ENCODE measurements around the gene SLC9A5.

The SLC9A5 gene

GRCh38 chr16:67209565-67209964, 39.2 kb upstream of the SLC9A5 start:
- Mint-ChIP-seq H3K4me3 (no peak overlapping the region), H3K4me1 (ENCODE audit: low read depth) (no peaks in the 10 kb centered on the region), H3K27ac (no peak overlapping the region), H3K27me3 (no peaks in the 10 kb centered on the region), H3K36me3 (ENCODE audit: low read depth) (peaks cover 15% of the 10 kb centered on the region), H3K9me3 (no peaks in the 10 kb centered on the region)
- no peak for DNase-seq

GRCh38 chr16:67210069-67210937, 38.5 kb upstream of the SLC9A5 start:
- peak overlapping the region; percentile 35 for H3K27ac Mint-ChIP-seq
- no peaks in the 10 kb centered on the region for H3K27me3 Mint-ChIP-seq
- H3K9me3 Mint-ChIP-seq, result no peaks in the 10 kb centered on the region
- no peaks in the 10 kb centered on the region for H3K4me1 Mint-ChIP-seq (ENCODE audit: low read depth)
- peaks cover 13% of the 10 kb centered on the region for H3K36me3 Mint-ChIP-seq (ENCODE audit: low read depth)
- DNase-seq, result no peak
- no peak overlapping the region for H3K4me3 Mint-ChIP-seq

GRCh38 chr16:67211674-67212073, 37.1 kb upstream of the SLC9A5 start:
- Mint-ChIP-seq H3K36me3 (ENCODE audit: low read depth) (peaks cover 3% of the 10 kb centered on the region), H3K4me3 (no peak overlapping the region), H3K4me1 (ENCODE audit: low read depth) (no peaks in the 10 kb centered on the region), H3K9me3 (no peaks in the 10 kb centered on the region), H3K27ac (no peak overlapping the region), H3K27me3 (no peaks in the 10 kb centered on the region)
- no peak for DNase-seq

- DNase-seq, result no peak
- Mint-ChIP-seq H3K9me3 (no peaks in the 10 kb centered on the region), H3K27ac (no peak overlapping the region), H3K4me3 (no peak overlapping the region), H3K4me1 (ENCODE audit: low read depth) (no peaks in the 10 kb centered on the region), H3K36me3 (ENCODE audit: low read depth) (peaks cover 2% of the 10 kb centered on the region), H3K27me3 (no peaks in the 10 kb centered on the region)
These were observed 36.0 kb upstream of the SLC9A5 start for GRCh38 chr16:67212766-67213165.

DNA sequence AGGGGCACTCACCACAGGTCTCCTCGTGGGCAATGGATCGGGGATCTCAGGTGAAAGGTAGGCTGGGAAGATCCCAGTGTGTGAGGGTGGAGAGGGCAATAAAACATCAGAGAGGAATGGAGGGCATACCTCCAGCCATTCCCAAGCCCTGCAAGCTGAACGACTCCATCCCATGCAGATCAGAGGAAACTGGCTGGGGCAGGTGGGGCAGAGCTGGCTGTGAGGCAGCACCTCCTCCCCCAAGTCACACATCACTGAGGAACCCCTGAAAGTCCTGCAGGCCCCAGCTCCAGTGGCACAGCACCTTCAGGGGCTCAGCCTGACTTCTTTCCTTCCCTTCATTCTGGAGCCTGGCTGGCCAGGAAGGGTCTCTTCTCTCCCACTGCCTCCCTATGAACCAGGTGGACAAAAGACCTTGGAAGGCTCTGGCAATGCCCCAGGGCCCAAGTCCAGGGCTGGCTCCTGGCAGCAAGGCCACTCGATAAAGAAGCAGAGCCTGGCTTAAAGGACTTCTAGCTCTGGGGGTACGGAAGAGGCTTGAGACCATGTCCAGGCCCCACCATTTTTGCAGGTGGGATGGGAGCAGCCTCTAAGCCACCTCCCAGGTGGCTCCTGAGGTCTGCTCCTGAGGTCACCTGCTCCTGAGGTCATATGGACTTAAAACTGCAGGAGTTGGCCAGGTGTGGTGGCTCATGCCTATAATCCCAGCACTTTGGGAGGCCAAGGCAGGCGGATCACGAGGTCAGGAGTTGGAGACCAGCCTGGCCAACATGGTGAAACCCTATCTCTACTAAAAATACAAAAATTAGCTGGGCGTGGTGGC, 35.4 kb upstream of the SLC9A5 start:
- Mint-ChIP-seq H3K4me1 (ENCODE audit: low read depth) (no peaks in the 10 kb centered on the region), H3K36me3 (ENCODE audit: low read depth) (peaks cover 2% of the 10 kb centered on the region), H3K9me3 (no peaks in the 10 kb centered on the region), H3K27me3 (no peaks in the 10 kb centered on the region), H3K4me3 (no peak overlapping the region), H3K27ac (no peak overlapping the region)
- DNase-seq, result no peak

- H3K4me3 Mint-ChIP-seq, result no peak overlapping the region
- H3K36me3 Mint-ChIP-seq (ENCODE audit: low read depth), result peaks cover 2% of the 10 kb centered on the region
- no peak for DNase-seq
- no peaks in the 10 kb centered on the region for H3K27me3 Mint-ChIP-seq
- no peak overlapping the region for H3K27ac Mint-ChIP-seq
- H3K4me1 Mint-ChIP-seq (ENCODE audit: low read depth), result no peaks in the 10 kb centered on the region
- no peaks in the 10 kb centered on the region for H3K9me3 Mint-ChIP-seq
These were observed 33.1 kb upstream of the SLC9A5 start for GRCh38 chr16:67215706-67216105.

DNA sequence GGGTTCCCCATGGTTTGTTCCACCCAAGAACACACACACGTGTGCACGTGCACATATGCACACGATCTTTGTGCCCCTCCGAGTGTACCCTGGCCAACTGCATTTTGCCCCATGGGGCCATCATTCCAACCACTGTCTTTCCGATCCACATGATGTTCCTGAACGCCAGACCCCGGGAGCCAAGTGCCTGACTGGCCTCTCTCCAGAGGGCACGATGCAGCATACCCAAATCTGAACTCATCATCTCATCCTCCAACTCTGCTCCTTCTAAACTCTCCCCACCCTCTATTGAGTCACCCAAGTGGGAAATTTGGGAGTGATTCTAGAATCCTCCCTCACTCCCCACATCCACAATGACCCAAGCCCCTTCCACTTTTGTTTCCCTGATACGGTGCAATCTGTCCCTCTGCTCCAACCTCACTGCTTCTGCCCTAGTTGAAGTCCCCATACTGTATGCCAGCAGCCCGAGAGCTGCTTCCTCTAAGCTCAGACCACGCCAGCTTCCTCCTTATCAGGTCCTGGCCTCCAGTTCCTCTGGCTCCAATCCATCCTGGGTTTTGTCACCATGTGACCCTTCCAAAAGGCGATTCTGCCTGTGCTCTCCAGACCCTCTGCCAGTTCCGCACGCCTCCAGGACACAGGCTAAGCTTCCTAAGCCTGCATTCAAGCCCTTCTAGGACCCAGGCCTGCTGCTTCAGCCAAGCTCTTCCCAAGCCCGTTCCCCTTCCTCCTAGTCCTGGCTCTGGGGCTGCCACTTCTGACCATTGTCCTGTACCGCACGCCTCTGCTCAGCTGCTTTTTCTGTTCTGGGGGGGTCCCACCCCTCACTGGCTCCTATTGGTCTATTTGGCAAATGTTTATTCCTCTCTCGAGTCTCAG, 31.9 kb upstream of the SLC9A5 start:
- no peaks in the 10 kb centered on the region for H3K4me1 Mint-ChIP-seq (ENCODE audit: low read depth)
- H3K4me3 Mint-ChIP-seq, result no peak overlapping the region
- H3K36me3 Mint-ChIP-seq (ENCODE audit: low read depth), result peaks cover 2% of the 10 kb centered on the region
- no peaks in the 10 kb centered on the region for H3K9me3 Mint-ChIP-seq
- H3K27ac Mint-ChIP-seq, result no peak overlapping the region
- no peak for DNase-seq
- H3K27me3 Mint-ChIP-seq, result no peaks in the 10 kb centered on the region

DNA sequence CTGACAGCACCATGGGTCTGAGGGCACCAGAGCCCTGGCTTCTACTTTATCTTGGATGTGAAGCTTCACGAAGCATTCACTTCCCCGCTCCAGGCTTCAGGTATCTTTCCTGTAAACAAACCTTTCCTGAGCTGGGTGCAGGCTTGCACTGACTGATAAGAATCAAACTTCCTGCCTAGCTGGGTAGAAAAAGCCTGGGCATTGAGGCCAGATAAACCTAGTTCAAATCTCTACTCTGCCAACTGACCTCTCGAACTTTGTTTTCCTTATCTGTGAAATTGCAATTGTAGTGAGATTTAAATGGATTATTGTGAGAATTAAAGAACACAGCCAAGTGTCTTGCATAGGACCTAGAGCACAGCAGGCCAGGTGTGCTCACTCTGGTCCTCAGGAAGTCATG, 24.8 kb upstream of the SLC9A5 start:
- no peaks in the 10 kb centered on the region for H3K9me3 Mint-ChIP-seq
- no peak overlapping the region for H3K4me3 Mint-ChIP-seq
- peaks cover 52% of the 10 kb centered on the region for H3K4me1 Mint-ChIP-seq (ENCODE audit: low read depth)
- no peak for DNase-seq
- peak overlapping the region; percentile 35 for H3K27ac Mint-ChIP-seq
- H3K27me3 Mint-ChIP-seq, result no peaks in the 10 kb centered on the region
- H3K36me3 Mint-ChIP-seq (ENCODE audit: low read depth), result peaks cover 24% of the 10 kb centered on the region

GRCh38 chr16:67226295-67226803, 22.4 kb upstream of the SLC9A5 start:
- Mint-ChIP-seq H3K27ac (peak overlapping the region; percentile 99), H3K9me3 (no peaks in the 10 kb centered on the region), H3K36me3 (ENCODE audit: low read depth) (peaks cover 48% of the 10 kb centered on the region), H3K4me1 (ENCODE audit: low read depth) (peaks cover 55% of the 10 kb centered on the region), H3K4me3 (peak overlapping the region; percentile 98), H3K27me3 (no peaks in the 10 kb centered on the region)
- no peak for DNase-seq

GRCh38 chr16:67226804-67227566, 21.8 kb upstream of the SLC9A5 start, which contains the start of gene TMEM208:
TMEM208 (plus strand) TSS chr16:67227130; CDS start chr16:67227219, 89 bp downstream.
- peaks cover 54% of the 10 kb centered on the region for H3K36me3 Mint-ChIP-seq (ENCODE audit: low read depth)

GRCh38 chr16:67227567-67227921, 21.2 kb upstream of the SLC9A5 start:
- no peak for DNase-seq
- Mint-ChIP-seq H3K27ac (peak overlapping the region; percentile 99), H3K36me3 (ENCODE audit: low read depth) (peaks cover 60% of the 10 kb centered on the region), H3K4me1 (ENCODE audit: low read depth) (peaks cover 55% of the 10 kb centered on the region), H3K4me3 (peak overlapping the region; percentile 98), H3K9me3 (no peaks in the 10 kb centered on the region), H3K27me3 (no peaks in the 10 kb centered on the region)

More at GRCh38 chr16:67226804-67227566, 21.8 kb upstream of the SLC9A5 start, which contains the start of gene TMEM208:
- H3K27ac Mint-ChIP-seq, result peak within 1 kb of the TSS; percentile 99
- H3K27me3 Mint-ChIP-seq, result no peaks in the 10 kb centered on the region
- peaks cover 55% of the 10 kb centered on the region for H3K4me1 Mint-ChIP-seq (ENCODE audit: low read depth)
- no peaks in the 10 kb centered on the region for H3K9me3 Mint-ChIP-seq
- DNase-seq, result peak; percentile 99
- H3K4me3 Mint-ChIP-seq, result peak within 1 kb of the TSS; percentile 98

GRCh38 chr16:67228034-67228785, 20.6 kb upstream of the SLC9A5 start:
- Mint-ChIP-seq H3K4me1 (ENCODE audit: low read depth) (peaks cover 51% of the 10 kb centered on the region), H3K27ac (peak overlapping the region; percentile 99), H3K27me3 (no peaks in the 10 kb centered on the region), H3K36me3 (ENCODE audit: low read depth) (peaks cover 65% of the 10 kb centered on the region), H3K4me3 (peak overlapping the region; percentile 98), H3K9me3 (no peaks in the 10 kb centered on the region)
- no peak for DNase-seq

- DNase-seq, result no peak
- peak overlapping the region; percentile 98 for H3K4me3 Mint-ChIP-seq
These were observed 19.9 kb upstream of the SLC9A5 start for GRCh38 chr16:67228905-67229304.

More at GRCh38 chr16:67228905-67229304, 19.9 kb upstream of the SLC9A5 start:
- Mint-ChIP-seq H3K9me3 (no peaks in the 10 kb centered on the region), H3K27ac (peak overlapping the region; percentile 99), H3K4me1 (ENCODE audit: low read depth) (peaks cover 46% of the 10 kb centered on the region), H3K27me3 (no peaks in the 10 kb centered on the region), H3K36me3 (ENCODE audit: low read depth) (peaks cover 72% of the 10 kb centered on the region)

Data from activated T-cell treated with anti-CD3 and anti-CD28 coated beads, Interleukin-2, amount 50 U/mL, for 24 hours (primary cell).